PC-9 (cell line): ENCODE results near the gene AOPEP. TPM values are rescaled to one million over a fixed set of nuclear protein-coding genes. Genes with fewer than 3 reads are reported as not detected.
A peak's percentile ranks its signal among the peaks of the same experiment; 100 is the strongest.

Experiments used
- BruUV-seq: library from RNA; stranded (reverse); fragments of 400-500 nt; replicated peaks from 2 replicates; lab custom pipeline; 2021; lab: Mats Ljungman, UMichigan
- CTCF ChIA-PET: fragments of 300-600 bp; sonication (Branson Sonifier 250); formaldehyde crosslinking; loops from one replicate; lab custom pipeline; 2022; ENCODE audit warnings: antibody characterized with exemption; lab: Charles Lee
- POLR2A ChIA-PET: fragments of 300-600 bp; sonication (Branson Sonifier 250); formaldehyde crosslinking; loops from one replicate; lab custom pipeline; 2022; ENCODE audit warnings: antibody characterized with exemption; ENCODE audit not compliant: unreplicated experiment; lab: Charles Lee
- DNase-seq, 2 experiments: peaks; one replicate each; pipeline versions ENCODE4 v3.0.0 to v3.0.0-alpha.2; 2015 to 2022; ENCODE audit warnings: mixed read lengths in 1 of 2
- H2AFZ ChIP-seq: fragments of 200-600 bp; sonication (generic); 2 replicates; pipeline ENCODE4 v1.8.1; 2017; ENCODE audit warnings: antibody characterized with exemption
- H3F3A ChIP-seq: fragments of 200-600 bp; sonication (generic); 2 replicates; pipeline ENCODE4 v1.8.1; 2017; ENCODE audit warnings: antibody characterized with exemption, mild to moderate bottlenecking, low read depth; ENCODE audit not compliant: insufficient read depth
- H3K27ac ChIP-seq: fragments of 200-600 bp; sonication (generic); 2 replicates; pipeline ENCODE4 v1.6.1; 2016; ENCODE audit warnings: mixed run types
- H3K27me3 ChIP-seq: fragments of 200-600 bp; sonication (generic); 2 replicates; pipeline ENCODE4 v1.6.1; 2016; ENCODE audit warnings: low read depth, mixed run types; ENCODE audit not compliant: insufficient read depth
- H3K36me3 ChIP-seq: fragments of 200-600 bp; sonication (generic); 2 replicates; pipeline ENCODE4 v1.6.1; 2016; ENCODE audit warnings: low read depth, mixed run types
- H3K4me1 ChIP-seq: fragments of 200-600 bp; sonication (generic); replicated peaks from 2 replicates; pipeline ENCODE4 v1.6.1; 2016; ENCODE audit warnings: mixed run types; ENCODE audit not compliant: insufficient read depth
- H3K4me2 ChIP-seq: fragments of 200-600 bp; sonication (generic); 2 replicates; pipeline ENCODE4 v1.6.1; 2017; ENCODE audit warnings: mixed run types
- H3K4me3 ChIP-seq: fragments of 200-600 bp; sonication (generic); 2 replicates; pipeline ENCODE4 v1.6.1; 2016; ENCODE audit warnings: mixed run types
- H3K79me2 ChIP-seq: fragments of 200-600 bp; sonication (generic); 2 replicates; pipeline ENCODE4 v1.6.1; 2017; ENCODE audit warnings: low read depth, mixed run types
- H3K9me2 ChIP-seq: fragments of 200-600 bp; sonication (generic); 2 replicates; pipeline ENCODE4 v1.8.1; 2017; ENCODE audit warnings: mild to moderate bottlenecking; ENCODE audit not compliant: insufficient read depth
- H3K9me3 ChIP-seq: fragments of 200-600 bp; sonication (generic); 2 replicates; pipeline ENCODE4 v1.8.1; 2016; ENCODE audit warnings: low read depth; ENCODE audit not compliant: insufficient read depth
- H4K20me1 ChIP-seq: fragments of 200-600 bp; sonication (generic); 2 replicates; pipeline ENCODE4 v1.8.1; 2017; ENCODE audit not compliant: insufficient read depth
- CTCF ChIP-seq: fragments of 200-600 bp; sonication (generic); conservative IDR thresholded peaks from 2 replicates; pipeline ENCODE4 v1.6.1; 2017; ENCODE audit warnings: mixed run types, antibody characterized with exemption, mild to moderate bottlenecking, moderate library complexity
- EZH2 ChIP-seq: fragments of 200-600 bp; sonication (generic); IDR thresholded peaks from 2 replicates; pipeline ENCODE4 v1.8.0; 2017; ENCODE audit warnings: antibody characterized with exemption, low read depth
- intact Hi-C: fragments of 100-400 bp; cut with micrococcal nuclease; formaldehyde crosslinking; loops from one replicate; pipeline ENCODE4 v1.10.0; 2022; ENCODE audit not compliant: unreplicated experiment
- total RNA-seq: library from RNA; stranded (reverse); gene quantifications from 2 replicates; pipeline ENCODE4 v1.2.3, GENCODE V29; 2021

AOPEP gene
- total RNA-seq, 1 experiment from 2014 or later: 90.0 TPM

GRCh38 chr9:94696545-94696944 is 30.0 kb upstream of the AOPEP start:
- H3F3A ChIP-seq: no peaks in the 10 kb centered on the region
- no peak overlapping the region for H2AFZ ChIP-seq
- no peaks in the 10 kb centered on the region for H3K9me3 ChIP-seq
- no peaks in the 10 kb centered on the region for H3K9me2 ChIP-seq
- H3K79me2 ChIP-seq: no peaks in the 10 kb centered on the region
- intact Hi-C loops: no loop called here
- CTCF ChIA-PET: no interaction called here
- H3K36me3 ChIP-seq: no peaks in the 10 kb centered on the region
- no TSS peak for BruUV-seq
- TF ChIP-seq CTCF (no peak), EZH2 (no peak)
- H3K27ac ChIP-seq: no peak overlapping the region
- DNase-seq: no peak
- H3K4me2 ChIP-seq: no peak overlapping the region
- no peaks in the 10 kb centered on the region for H3K27me3 ChIP-seq
- POLR2A ChIA-PET: no interaction called here
- H4K20me1 ChIP-seq: no peaks in the 10 kb centered on the region
- peaks cover 5% of the 10 kb centered on the region for H3K4me1 ChIP-seq
- H3K4me3 ChIP-seq: no peak overlapping the region

- CTCF ChIA-PET: interaction anchor here (0.6 kb wide), 1 partner anchor 17 kb away, joined by 3 read pairs; no protein-coding TSS in a partner anchor
- Histone ChIP-seq H3K4me3 (no peak overlapping the region), H3K4me2 (no peak overlapping the region), H3K79me2 (no peaks in the 10 kb centered on the region), H3K9me2 (no peaks in the 10 kb centered on the region), H3F3A (no peaks in the 10 kb centered on the region), H3K27me3 (no peaks in the 10 kb centered on the region), H3K27ac (no peak overlapping the region), H3K4me1 (no peaks in the 10 kb centered on the region; the same call in 1 of the 2 replicates), H2AFZ (no peak overlapping the region), H3K36me3 (no peaks in the 10 kb centered on the region), H3K9me3 (no peaks in the 10 kb centered on the region), H4K20me1 (no peaks in the 10 kb centered on the region)
- BruUV-seq: no TSS peak
- intact Hi-C loops: no loop called here
- POLR2A ChIA-PET: interaction anchor here (0.8 kb wide), 1 partner anchor 28 kb away, joined by 9 read pairs; no protein-coding TSS in a partner anchor
- DNase-seq: peak in 1 of 2 experiments; percentile 57
- TF ChIP-seq EZH2 (no peak), CTCF (no peak)
These were observed 28.4 kb upstream of the AOPEP start for GRCh38 chr9:94697972-94698581.

- ChIA-PET CTCF (interaction anchor here (0.6 kb wide), 1 partner anchor 491 kb away, joined by 3 read pairs; no protein-coding TSS in a partner anchor), POLR2A (interaction anchor here (0.5 to 0.7 kb wide), 3 partner anchors 43 to 1104 kb away, joined by 4 to 8 read pairs (median 5); no protein-coding TSS in a partner anchor)
- Histone ChIP-seq H4K20me1 (no peaks in the 10 kb centered on the region), H2AFZ (no peak overlapping the region), H3K4me3 (no peak overlapping the region), H3K4me2 (no peak overlapping the region), H3K4me1 (no peaks in the 10 kb centered on the region), H3K9me3 (no peaks in the 10 kb centered on the region), H3K27ac (no peak overlapping the region), H3K9me2 (no peaks in the 10 kb centered on the region), H3K36me3 (no peaks in the 10 kb centered on the region), H3K27me3 (no peaks in the 10 kb centered on the region), H3F3A (no peaks in the 10 kb centered on the region), H3K79me2 (no peaks in the 10 kb centered on the region)
- no peak for TF ChIP-seq EZH2
- no peak for TF ChIP-seq CTCF
- intact Hi-C loops: no loop called here
- DNase-seq: no peak
- BruUV-seq: no TSS peak
These were observed 26.7 kb upstream of the AOPEP start for GRCh38 chr9:94699715-94700373.
